Measurements from ENCODE around the gene CEMIP.
"Not testable (repeated sequence)": the region's sequence is repeated elsewhere in the genome, so short reads cannot be mapped to it uniquely, and the experiment has no call there.

The CEMIP gene

GRCh38 chr15:80953001-80953952 is 174.1 kb downstream of the CEMIP start:
- DNase-seq (ENCODE audit: low spot score), result no peak

GRCh38 chr15:80953953-80954778 is 175.0 kb downstream of the CEMIP start:
- DNase-seq (ENCODE audit: low spot score), result no peak

GRCh38 chr15:80955571-80956452 is 176.6 kb downstream of the CEMIP start:
- not testable (repeated sequence) for DNase-seq (ENCODE audit: low spot score)

GRCh38 chr15:80957556-80957955 is 178.4 kb downstream of the CEMIP start:
- no peak for DNase-seq (ENCODE audit: low spot score)

DNA sequence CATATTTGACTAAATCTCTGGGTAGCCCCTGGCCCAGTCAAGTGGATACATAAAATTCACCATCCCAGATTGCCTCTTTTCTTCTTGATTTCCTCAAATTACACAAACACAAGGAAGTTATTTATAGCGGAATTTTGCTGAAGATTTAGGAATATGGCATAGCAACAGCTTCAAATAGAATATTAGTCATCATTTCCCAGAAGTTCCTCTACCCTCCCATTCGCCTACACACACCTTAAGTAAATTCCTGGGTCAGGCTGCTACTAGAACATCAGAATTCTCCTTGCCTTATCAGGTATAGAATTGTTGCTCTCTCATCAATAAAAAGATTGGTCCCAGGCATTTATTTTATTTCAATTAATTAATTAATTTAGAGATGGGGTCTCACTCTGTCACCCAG is 178.8 kb downstream of the CEMIP start:
- no peak for DNase-seq (ENCODE audit: low spot score)

GRCh38 chr15:80958818-80959495 is 179.8 kb downstream of the CEMIP start:
- no peak for DNase-seq (ENCODE audit: low spot score)

- DNase-seq (ENCODE audit: low spot score), result not testable (repeated sequence)
Observed at GRCh38 chr15:80965454-80965853, 186.3 kb downstream of the CEMIP start.

DNA sequence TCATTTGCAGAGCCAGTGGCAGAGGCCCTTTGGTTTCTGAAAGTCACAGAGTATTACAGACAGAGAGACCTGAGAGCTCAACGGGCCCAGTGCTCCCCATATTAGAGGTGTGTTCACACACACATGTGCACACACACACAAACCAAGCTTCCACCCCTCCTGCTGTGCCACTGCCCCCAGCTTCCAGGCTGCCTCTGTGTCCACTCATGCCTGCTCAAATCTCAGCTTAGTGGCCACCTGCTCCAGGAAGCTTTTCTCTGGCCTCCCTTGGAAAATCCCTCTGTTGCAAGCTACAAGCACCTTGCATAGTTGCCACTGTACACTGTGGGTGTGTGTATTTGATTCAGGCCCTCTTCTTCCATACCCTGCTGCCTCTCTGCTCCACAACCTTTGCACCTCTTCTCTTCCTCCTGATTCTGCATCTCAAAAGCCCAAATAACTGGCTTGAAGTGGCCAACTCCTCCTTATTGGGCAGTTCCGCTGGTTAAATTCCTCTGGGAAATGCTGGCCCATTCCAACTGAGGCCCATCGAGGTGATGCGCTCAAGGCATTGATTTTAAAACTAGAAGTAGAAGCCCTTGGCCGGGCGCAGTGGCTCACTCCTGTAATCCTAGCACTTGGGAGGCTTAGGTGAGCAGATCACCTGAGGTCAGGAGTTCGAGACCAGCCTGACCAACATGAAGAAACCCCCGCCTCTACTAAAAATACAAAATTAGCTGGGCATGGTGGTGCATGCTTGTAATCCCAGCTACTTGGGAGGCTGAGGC is 187.4 kb downstream of the CEMIP start:
- DNase-seq (ENCODE audit: low spot score), result no peak

GRCh38 chr15:80967451-80967850 is 188.3 kb downstream of the CEMIP start:
- no peak for DNase-seq (ENCODE audit: low spot score)

- no peak for DNase-seq (ENCODE audit: low spot score)
Observed at GRCh38 chr15:80967991-80968510, 188.9 kb downstream of the CEMIP start.

- no peak for DNase-seq (ENCODE audit: low spot score)
Observed at GRCh38 chr15:80969316-80969715, 190.1 kb downstream of the CEMIP start.

- peak; percentile 72 for DNase-seq (ENCODE audit: low spot score)
Observed at GRCh38 chr15:80970018-80970657, 191.0 kb downstream of the CEMIP start.

DNA sequence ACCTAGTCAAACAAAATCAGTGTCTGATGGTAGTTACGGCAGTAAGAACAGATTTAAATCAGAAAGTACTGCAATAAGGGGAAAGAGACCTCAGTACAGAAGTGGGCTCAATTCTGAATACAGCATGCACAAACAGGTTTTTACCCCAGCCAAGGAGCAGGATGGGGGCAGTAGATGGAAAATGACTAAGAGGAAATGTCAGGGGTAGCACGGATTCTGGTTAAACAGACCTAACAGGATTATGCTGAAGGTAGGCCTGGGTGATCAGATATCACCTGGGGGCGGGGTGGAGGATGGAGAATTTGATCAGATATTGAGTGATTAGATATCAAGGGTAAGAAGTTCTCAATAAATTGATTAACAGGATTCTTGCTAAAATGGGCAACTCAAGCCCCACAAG is 191.5 kb downstream of the CEMIP start:
- no peak for DNase-seq (ENCODE audit: low spot score)

- DNase-seq (ENCODE audit: low spot score), result no peak
Observed at GRCh38 chr15:80971143-80971542, 192.0 kb downstream of the CEMIP start.

- DNase-seq (ENCODE audit: low spot score), result no peak
Observed at GRCh38 chr15:80972276-80972675, 193.1 kb downstream of the CEMIP start.

GRCh38 chr15:80974914-80975313 is 195.7 kb downstream of the CEMIP start:
- no peak for DNase-seq (ENCODE audit: low spot score)

- no peak for DNase-seq (ENCODE audit: low spot score)
Observed at GRCh38 chr15:80976851-80977250, 197.7 kb downstream of the CEMIP start.

GRCh38 chr15:80977627-80978036 is 198.5 kb downstream of the CEMIP start:
- peak; percentile 83 for DNase-seq (ENCODE audit: low spot score)

- DNase-seq (ENCODE audit: low spot score), result no peak
Observed at GRCh38 chr15:80978685-80979329, 199.6 kb downstream of the CEMIP start.
